K562 (cell line): ENCODE data around the gene ANKRD13D. TPM values are rescaled to one million over a fixed set of nuclear protein-coding genes. Genes with fewer than 3 reads are reported as not detected.
A peak's percentile ranks its signal among the peaks of the same experiment; 100 is the strongest.

Experiments used
- ARHGAP35 ChIP-seq: fragments of 450-650 bp; IDR thresholded peaks from 2 replicates; pipeline ENCODE4 v1.6.1; 2018; ENCODE audit not compliant: partially characterized antibody
- CBX3 ChIP-seq, 2 experiments: IDR thresholded peaks; 1 replicate in 1 of 2; 2 replicates in 1 of 2; pipeline ENCODE4 v1.6.1; 2012; ENCODE audit warnings: inconsistent platforms in 2 of 2, low read length in 2 of 2, borderline replicate concordance in 1 of 2, control low read depth in 1 of 2
- CEBPG ChIP-seq, 3 experiments: fragments of 200-800 bp in 1 of 3; sonication (Bioruptor generic) in 1 of 3; sonication (generic) in 1 of 3; formaldehyde crosslinking in 1 of 3; IDR thresholded peaks in 2 of 3; conservative IDR thresholded peaks in 1 of 3; 2 replicates each; pipeline versions ENCODE4 v1.6.1 to v1.8.0; 2016 to 2022; ENCODE audit warnings: missing compliant biosample characterization in 2 of 3, missing genetic modification characterization in 2 of 3, mild to moderate bottlenecking in 1 of 3, missing genetic modification reagents in 1 of 3
- ETV1 ChIP-seq: fragments of 450-650 bp; conservative IDR thresholded peaks from 2 replicates; pipeline ENCODE4 v1.6.1; 2016; ENCODE audit warnings: missing genetic modification characterization, control low read depth, low read depth, missing compliant biosample characterization
- GABPB1 ChIP-seq: sonication (generic); formaldehyde crosslinking; IDR thresholded peaks from 2 replicates; pipeline ENCODE4 v1.8.0; 2022; ENCODE audit warnings: mild to moderate bottlenecking, missing genetic modification reagents
- GATAD2A ChIP-seq: fragments of 450-650 bp; IDR thresholded peaks from 2 replicates; pipeline ENCODE4 v1.6.1; 2017
- ILF3 ChIP-seq: fragments of 450-650 bp; IDR thresholded peaks from 2 replicates; pipeline ENCODE4 v1.6.1; 2018; ENCODE audit warnings: antibody characterized with exemption, mild to moderate bottlenecking, moderate library complexity, borderline replicate concordance
- KAT7 ChIP-seq: sonication (generic); formaldehyde crosslinking; IDR thresholded peaks from 2 replicates; pipeline ENCODE4 v1.8.0; 2022; ENCODE audit warnings: missing genetic modification reagents, mild to moderate bottlenecking, borderline replicate concordance
- MCM7 ChIP-seq, 2 experiments: fragments of 450-650 bp; IDR thresholded peaks; 2 replicates each; pipeline ENCODE4 v1.6.1; 2016 to 2018
- SPI1 ChIP-seq: IDR thresholded peaks from 2 replicates; pipeline ENCODE4 v1.6.1; 2011; ENCODE audit warnings: low read depth, low read length, control low read depth, borderline replicate concordance
- TAF15 ChIP-seq: fragments of 200-400 bp; formaldehyde crosslinking; IDR thresholded peaks from 2 replicates; pipeline ENCODE4 v1.6.1; 2017; ENCODE audit warnings: mild to moderate bottlenecking, low read depth, low read length, moderate library complexity
- TEAD4 ChIP-seq, 2 experiments: sonication (generic) in 1 of 2; formaldehyde crosslinking in 1 of 2; IDR thresholded peaks; 2 replicates each; pipeline versions ENCODE4 v1.6.1 to v1.8.0; 2012 to 2022; ENCODE audit warnings: borderline replicate concordance in 1 of 2, inconsistent platforms in 1 of 2, low read length in 1 of 2, mild to moderate bottlenecking in 1 of 2, missing genetic modification reagents in 1 of 2
- ZBTB1 ChIP-seq: sonication (generic); formaldehyde crosslinking; IDR thresholded peaks from 2 replicates; pipeline ENCODE4 v1.8.1; 2023; ENCODE audit warnings: missing genetic modification reagents, low read depth, mild to moderate bottlenecking, borderline replicate concordance
- ZNF134 ChIP-seq: fragments of 250-450 bp; sonication (Bioruptor Pico); conservative IDR thresholded peaks from 2 replicates; pipeline ENCODE4 v1.4.0; 2020
- ZSCAN29 ChIP-seq: fragments of 450-650 bp; IDR thresholded peaks from 2 replicates; pipeline ENCODE4 v1.6.1; 2017
- polyA plus RNA-seq, 8 experiments: library from polyadenylated mRNA; depleted of rRNA in 4 of 8; stranded (reverse) in 5 of 8; unstranded in 3 of 8; fragments of >200 nt; fragmentation: Nextera tagmentation in 2 of 8; fragmentation: Illumina TruSeq in 1 of 8; extraction: Ambion mirVana in 2 of 8; extraction: Trizol in 1 of 8; gene quantifications; 2 replicates each; pipeline versions ENCODE4 v1.2.1 to v1.2.3, GENCODE V29; 2011 to 2014; ENCODE audit warnings: inconsistent platforms in 1 of 8, missing spikeins in 1 of 8
- total RNA-seq, 7 experiments: library from RNA; depleted of rRNA in 6 of 7; stranded (reverse); fragments of >200 nt in 6 of 7; fragmentation: Illumina TruSeq in 2 of 7; extraction: Trizol in 2 of 7; gene quantifications; 2 replicates each; pipeline versions ENCODE4 v1.2.1 to v1.2.3, GENCODE V29; 2011 to 2021; ENCODE audit warnings: low replicate concordance in 1 of 7
- TF ChIP-seq, protein P1 (sequence below): fragments of 250-450 bp; sonication (Bioruptor Pico); IDR thresholded peaks from 2 replicates; pipeline ENCODE4 v1.9.0; 2021; ENCODE audit warnings: mild to moderate bottlenecking, inconsistent platforms
- TF ChIP-seq, protein P2 (sequence below), 2 experiments: fragments of 200-800 bp in 1 of 2; sonication (Bioruptor generic) in 1 of 2; sonication (generic) in 1 of 2; formaldehyde crosslinking in 1 of 2; IDR thresholded peaks in 1 of 2; conservative IDR thresholded peaks in 1 of 2; 2 replicates each; pipeline versions ENCODE4 v1.5.0 to v1.6.1; 2016 to 2020; ENCODE audit warnings: missing compliant biosample characterization in 1 of 2, missing genetic modification characterization in 1 of 2, missing genetic modification reagents in 1 of 2
- TF ChIP-seq, protein P3 (sequence below): fragments of 450-650 bp; IDR thresholded peaks from one replicate; pipeline ENCODE4 v1.6.1; 2018; ENCODE audit warnings: mild to moderate bottlenecking, moderate library complexity; ENCODE audit not compliant: partially characterized antibody

Gene ANKRD13D
- total and polyA plus RNA-seq, 9 of the 15 experiments (the other 6 are each of a cell fraction or from before 2014, with no cell fraction given) = 0.94 to 40.9 (median 22.4) TPM

DNA sequence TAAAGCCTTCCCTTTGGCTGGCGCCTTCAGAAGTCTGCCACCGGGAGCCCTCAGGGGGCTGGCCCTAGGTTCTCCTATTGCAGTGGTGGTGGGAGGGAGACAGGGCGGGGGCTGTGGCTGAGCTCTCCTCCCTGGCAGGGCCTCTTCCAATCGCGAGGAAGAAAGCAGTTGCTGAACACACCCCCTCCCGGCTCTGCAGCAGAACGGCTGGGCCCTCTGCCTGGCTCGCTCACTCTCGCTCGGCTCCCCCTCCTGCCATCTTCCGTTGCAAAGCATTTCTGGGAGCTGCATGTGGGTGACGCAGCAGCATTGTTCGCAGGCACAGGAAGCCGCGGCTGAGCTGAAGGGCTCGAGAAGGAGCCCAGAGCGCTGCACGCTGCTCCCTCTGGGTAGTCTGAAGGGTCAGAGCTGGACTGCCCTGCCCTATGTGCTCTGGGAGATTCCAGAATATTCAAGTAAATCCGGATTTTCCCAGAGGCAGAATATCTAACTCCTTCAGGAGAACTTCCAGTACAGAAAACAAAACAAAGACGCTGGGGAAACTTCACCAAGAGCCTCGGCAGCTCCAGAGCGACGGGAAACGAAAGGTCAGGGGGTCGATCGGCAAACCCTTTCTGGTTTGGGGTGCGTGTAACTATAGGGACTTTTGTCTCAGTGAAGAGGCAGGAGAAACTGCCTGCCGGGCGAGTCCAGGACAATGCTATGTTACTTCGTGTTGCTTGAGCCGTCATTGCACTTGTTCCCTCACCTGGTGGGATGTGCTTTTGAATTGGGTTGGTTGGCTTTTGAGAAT lies 49.1 kb upstream of the ANKRD13D start (continued):
- TF ChIP-seq TEAD4 (IDR thresholded peaks at IDR 0.05; ENCODE audit: low read length) (peak; percentile 29; the same call in 1 of the 2 replicates), TEAD4 (CRISPR knock-in tag; IDR thresholded peaks at IDR 0.05; ENCODE audit: borderline replicate concordance) (no peak), ZSCAN29 (no peak), ETV1 (tag) (peak; percentile 48; the same call in 1 of the 2 replicates), ZNF134 (CRISPR knock-in tag) (no peak), MCM7 (IDR thresholded peaks at IDR 0.05) (no peak), CBX3 (IDR thresholded peaks at IDR 0.05; ENCODE audit: borderline replicate concordance in 1 of 2, low read length in 2 of 2) (peak in 1 of 2 experiments; percentile 82; a peak in 2 of 3 replicates), KAT7 (CRISPR knock-in tag) (peak; percentile 89; the same call in 1 of the 2 replicates), GABPB1 (CRISPR knock-in tag) (peak; percentile 88), CEBPG (CRISPR knock-in tag; IDR thresholded peaks at IDR 0.05) (peak; percentile 78), CEBPG (tag; conservative IDR thresholded peaks at IDR 0.05 in 1 of 2, IDR thresholded peaks at IDR 0.05 in 1 of 2) (no peak), SPI1 (peak; percentile 25; the same call in 1 of the 2 replicates), ARHGAP35 (peak; percentile 26), GATAD2A (no peak), ZBTB1 (CRISPR knock-in tag) (peak; percentile 51; the same call in 1 of the 2 replicates), TAF15 (no peak), ILF3 (no peak)
- TF ChIP-seq, protein P1, sequence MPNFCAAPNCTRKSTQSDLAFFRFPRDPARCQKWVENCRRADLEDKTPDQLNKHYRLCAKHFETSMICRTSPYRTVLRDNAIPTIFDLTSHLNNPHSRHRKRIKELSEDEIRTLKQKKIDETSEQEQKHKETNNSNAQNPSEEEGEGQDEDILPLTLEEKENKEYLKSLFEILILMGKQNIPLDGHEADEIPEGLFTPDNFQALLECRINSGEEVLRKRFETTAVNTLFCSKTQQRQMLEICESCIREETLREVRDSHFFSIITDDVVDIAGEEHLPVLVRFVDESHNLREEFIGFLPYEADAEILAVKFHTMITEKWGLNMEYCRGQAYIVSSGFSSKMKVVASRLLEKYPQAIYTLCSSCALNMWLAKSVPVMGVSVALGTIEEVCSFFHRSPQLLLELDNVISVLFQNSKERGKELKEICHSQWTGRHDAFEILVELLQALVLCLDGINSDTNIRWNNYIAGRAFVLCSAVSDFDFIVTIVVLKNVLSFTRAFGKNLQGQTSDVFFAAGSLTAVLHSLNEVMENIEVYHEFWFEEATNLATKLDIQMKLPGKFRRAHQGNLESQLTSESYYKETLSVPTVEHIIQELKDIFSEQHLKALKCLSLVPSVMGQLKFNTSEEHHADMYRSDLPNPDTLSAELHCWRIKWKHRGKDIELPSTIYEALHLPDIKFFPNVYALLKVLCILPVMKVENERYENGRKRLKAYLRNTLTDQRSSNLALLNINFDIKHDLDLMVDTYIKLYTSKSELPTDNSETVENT = peak; percentile 43; the same call in 1 of the 2 replicates
- TF ChIP-seq, protein P2, sequence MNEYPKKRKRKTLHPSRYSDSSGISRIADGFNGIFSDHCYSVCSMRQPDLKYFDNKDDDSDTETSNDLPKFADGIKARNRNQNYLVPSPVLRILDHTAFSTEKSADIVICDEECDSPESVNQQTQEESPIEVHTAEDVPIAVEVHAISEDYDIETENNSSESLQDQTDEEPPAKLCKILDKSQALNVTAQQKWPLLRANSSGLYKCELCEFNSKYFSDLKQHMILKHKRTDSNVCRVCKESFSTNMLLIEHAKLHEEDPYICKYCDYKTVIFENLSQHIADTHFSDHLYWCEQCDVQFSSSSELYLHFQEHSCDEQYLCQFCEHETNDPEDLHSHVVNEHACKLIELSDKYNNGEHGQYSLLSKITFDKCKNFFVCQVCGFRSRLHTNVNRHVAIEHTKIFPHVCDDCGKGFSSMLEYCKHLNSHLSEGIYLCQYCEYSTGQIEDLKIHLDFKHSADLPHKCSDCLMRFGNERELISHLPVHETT (CRISPR knock-in tag; conservative IDR thresholded peaks at IDR 0.05 in 1 of 2, IDR thresholded peaks at IDR 0.05 in 1 of 2) = peak in 1 of 2 experiments; percentile 27; a peak in 1 of 4 replicates
- TF ChIP-seq, protein P3, sequence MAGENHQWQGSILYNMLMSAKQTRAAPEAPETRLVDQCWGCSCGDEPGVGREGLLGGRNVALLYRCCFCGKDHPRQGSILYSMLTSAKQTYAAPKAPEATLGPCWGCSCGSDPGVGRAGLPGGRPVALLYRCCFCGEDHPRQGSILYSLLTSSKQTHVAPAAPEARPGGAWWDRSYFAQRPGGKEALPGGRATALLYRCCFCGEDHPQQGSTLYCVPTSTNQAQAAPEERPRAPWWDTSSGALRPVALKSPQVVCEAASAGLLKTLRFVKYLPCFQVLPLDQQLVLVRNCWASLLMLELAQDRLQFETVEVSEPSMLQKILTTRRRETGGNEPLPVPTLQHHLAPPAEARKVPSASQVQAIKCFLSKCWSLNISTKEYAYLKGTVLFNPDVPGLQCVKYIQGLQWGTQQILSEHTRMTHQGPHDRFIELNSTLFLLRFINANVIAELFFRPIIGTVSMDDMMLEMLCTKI = no peak
